Astrocyte of the hippocampus (primary cell): ENCODE measurements around the gene TSPEAR.
A peak's percentile ranks its signal among the peaks of the same experiment; 100 is the strongest.
"Not testable (repeated sequence)": the region's sequence is repeated elsewhere in the genome, so short reads cannot be mapped to it uniquely, and the experiment has no call there.

Experiments used
- DNase-seq: peaks from one replicate; pipeline ENCODE4 v3.0.0; 2011; ENCODE audit warnings: low read depth, low spot score

The TSPEAR gene

GRCh38 chr21:44503006-44503889, 208.1 kb downstream of the TSPEAR start:
- DNase-seq: not testable (repeated sequence)

DNA sequence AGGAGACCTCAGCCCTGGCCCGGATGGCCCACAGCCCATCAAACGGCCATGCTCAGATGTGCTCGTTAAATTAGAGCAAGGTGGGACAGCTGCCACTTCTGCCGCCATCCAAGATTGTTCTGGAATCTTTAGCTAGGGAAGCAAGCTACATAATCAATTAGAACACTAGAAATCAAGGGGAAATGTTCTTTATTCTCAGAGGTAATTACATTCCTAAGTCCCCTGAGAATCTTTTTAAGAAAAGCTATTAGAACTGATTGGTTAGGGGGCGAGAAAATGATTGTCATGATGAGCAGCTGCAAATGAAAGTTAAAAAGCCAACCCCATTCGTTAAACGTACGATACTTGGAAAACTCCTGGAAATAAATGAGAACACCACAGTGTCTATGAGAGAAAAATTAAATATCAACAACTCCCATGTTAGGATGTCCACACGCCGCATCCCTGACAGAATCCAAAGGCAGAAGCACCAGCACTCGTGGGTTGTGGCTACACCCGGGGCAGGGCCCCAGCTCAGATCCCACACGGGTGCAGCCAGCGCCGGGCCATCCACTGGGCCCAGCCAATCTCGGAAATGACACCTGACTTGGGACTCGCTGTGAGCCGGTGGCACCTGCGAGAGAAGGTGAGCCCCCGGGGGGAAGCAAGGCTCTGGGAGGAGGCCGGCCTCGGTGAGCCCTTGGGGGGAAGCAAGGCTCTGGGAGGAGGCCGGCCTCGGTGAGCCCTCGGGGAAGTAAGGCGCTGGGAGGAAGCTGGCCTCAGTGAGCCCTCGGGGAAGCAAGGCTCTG, 209.0 kb downstream of the TSPEAR start:
- no peak for DNase-seq

DNA sequence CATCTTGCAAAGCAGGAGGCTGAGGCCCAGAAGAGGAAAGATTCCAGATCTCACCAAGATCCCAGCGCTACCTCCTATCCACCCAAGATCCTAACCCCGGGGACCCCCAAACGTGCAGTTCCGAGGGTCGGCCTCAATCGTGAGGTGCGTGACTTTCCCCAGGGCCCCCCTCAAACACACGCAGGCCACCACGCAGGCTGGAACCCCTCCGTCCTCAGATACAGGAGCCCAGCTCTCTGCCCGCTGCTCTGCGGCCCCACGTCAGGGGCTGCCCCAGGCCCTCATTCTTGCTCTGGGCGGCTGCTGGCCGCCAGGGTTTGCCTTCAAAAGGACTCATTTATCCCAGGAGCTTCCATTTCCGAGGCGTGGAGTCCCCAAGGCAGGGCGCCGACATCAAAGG, 211.3 kb downstream of the TSPEAR start:
- no peak for DNase-seq

DNA sequence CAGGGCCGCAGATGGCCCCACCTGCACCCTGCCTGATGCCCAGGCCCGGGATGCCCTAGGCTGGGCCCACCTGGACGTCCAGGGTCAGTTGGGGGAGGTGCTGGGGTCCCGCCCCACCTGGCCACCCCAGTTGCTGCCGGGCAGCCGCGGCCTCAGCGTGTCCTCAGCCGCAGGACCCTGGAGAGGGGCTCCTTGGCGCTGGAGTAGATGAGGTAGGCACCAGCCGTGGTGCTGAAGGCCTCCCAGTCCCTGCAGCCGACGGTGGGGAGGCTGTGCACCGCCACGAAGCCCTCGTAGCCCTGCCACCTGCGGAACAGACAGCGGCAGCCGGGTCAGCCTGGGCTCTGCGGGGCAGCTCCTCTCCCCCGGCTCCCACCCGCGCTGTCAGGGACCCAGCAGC, 211.7 kb downstream of the TSPEAR start:
- DNase-seq: no peak

DNA sequence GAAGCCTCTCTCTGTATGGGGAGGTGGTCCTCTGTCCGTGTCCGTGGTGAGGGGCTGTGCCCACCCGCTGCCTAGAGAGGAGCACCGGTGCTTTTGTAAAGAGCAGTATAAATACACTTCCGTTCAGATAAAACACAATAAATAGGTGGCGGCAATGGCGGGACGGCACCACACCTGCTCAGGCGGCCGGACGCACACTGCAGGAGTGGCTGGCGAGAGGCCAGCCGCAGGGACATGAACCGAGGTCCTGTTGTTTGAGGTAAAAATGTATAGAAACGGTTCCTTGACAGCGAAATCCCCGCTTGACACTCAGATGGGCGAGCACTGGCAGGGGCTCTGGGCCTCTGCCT, 212.2 kb downstream of the TSPEAR start:
- DNase-seq: no peak

GRCh38 chr21:44498280-44499210, 212.8 kb downstream of the TSPEAR start:
- no peak for DNase-seq

GRCh38 chr21:44497703-44498126, 213.7 kb downstream of the TSPEAR start:
- no peak for DNase-seq

GRCh38 chr21:44496564-44497550, 214.5 kb downstream of the TSPEAR start:
- peak; percentile 7 for DNase-seq

DNA sequence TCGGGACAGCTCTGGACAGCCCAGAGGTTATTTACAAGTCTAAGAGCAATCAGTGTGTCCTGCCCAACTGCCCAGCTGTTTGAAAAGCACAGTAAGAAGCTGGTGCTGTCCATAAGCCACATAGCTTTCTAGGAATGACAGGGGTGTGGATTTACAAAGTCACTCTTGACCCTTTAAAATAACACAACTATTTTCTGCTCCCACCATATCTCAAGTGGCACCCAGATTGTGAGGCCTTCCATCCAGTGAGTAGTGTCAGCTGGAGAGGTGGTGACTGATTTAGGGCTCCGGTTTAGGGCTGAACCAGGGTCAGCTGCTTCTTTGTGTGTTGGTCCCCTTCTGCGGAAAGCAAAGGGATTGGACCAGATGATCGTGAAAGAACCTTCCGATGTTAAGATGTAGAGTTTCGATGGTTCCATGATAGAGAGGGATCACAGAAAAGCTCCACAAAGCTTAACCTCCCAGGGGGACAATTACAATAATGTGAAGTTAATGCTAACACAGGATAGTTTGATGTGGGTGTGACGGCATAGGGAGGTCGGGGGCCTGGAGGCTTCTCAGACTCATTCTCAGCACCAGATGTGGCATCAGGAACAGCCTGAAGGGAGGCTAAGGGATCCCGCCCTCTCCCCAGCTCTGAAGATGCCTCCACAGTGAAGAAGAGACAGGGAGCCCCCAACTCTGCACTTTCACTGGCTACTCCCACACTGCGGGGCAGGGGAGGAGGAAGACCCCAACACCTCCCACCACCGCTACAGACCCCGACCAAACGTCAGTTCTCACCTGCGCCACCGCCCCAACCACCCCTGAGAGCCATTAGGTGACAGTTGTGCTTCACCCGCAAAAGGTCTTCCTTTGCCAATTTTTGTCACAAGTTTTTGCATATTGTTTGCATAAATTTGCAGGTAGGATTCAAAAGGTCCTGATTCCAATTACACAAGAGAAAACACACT, 215.5 kb downstream of the TSPEAR start:
- DNase-seq: no peak

DNA sequence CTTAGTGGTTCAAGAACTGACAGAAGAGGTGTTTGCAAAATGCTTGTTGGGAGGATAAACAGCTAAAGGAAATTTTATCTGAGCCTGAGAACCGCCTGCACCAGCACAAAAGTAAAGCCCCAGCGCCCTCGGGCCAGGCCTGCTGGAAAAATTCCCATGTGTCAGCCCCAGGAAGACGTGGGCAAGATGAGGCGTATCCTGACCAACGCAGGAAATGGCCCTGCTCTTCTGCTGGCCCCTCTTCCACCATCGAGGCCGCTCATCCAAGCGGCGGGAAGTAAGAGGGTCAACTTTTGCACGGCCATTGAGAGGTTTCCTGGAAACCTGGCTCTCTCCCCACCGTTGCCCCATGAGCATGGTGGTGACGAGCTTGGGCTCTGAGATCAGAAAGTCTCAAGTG, 216.4 kb downstream of the TSPEAR start:
- no peak for DNase-seq

DNA sequence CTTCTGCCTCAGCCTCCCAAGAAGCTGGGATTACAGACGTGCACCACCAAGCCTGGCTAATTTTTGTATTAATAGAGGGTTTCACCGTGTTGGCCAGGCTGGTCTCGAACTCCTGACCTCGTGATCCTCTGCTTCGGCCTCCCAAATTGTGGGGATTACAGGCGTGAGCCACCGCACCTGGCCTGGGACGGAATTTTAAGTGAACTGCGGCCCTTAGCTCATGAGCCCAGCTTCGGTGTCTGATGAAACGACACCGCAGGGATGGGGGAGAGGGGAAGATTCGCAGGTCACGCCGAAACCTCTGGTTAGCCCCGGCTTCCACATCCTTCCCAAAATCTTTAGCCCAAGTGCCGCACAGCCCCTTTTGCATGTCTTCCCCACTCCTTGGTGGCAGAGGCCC, 217.0 kb downstream of the TSPEAR start:
- DNase-seq: no peak

- no peak for DNase-seq
Measured at GRCh38 chr21:44492567-44493385, 218.6 kb downstream of the TSPEAR start.

- no peak for DNase-seq
Measured at GRCh38 chr21:44490816-44491215, 220.6 kb downstream of the TSPEAR start.

DNA sequence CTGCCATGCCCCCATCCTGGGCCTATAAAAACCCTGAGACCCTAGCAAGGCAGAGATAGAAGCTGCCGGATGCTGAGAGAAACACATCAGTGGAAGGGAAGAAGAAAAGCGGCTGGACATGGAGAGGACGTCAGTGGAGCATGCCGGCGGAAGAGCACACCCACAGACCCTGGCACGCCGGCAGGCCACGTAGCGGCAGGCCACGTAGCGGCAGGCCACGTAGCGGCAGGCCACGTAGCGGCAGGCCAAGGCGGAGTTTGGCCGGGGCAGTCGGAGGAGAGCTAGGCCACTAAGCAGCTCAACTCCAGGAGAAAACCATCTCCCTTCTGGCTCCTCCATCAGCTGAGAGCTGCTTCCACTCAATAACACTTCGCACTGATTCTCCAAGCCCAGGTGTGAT, 221.0 kb downstream of the TSPEAR start:
- no peak for DNase-seq

- DNase-seq: no peak
Measured at GRCh38 chr21:44489962-44490361, 221.4 kb downstream of the TSPEAR start.

DNA sequence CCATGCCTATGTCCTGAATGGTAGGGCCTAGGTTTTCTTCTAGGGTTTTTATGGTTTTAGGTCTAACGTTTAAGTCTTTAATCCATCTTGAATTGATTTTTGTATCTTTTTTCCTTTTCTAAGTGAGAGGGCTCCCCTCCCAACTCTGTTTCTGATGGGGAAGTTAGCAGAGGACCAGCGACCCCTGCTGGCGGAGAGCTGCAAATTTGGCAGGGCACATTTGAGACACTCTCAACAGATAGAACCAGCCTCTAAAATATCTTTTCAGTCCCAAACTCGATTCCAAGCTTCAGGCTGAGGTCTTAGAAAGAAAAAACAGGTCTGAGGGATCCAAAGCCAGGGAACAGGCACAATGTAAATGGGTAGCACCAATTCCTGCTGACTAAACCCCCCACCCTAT, 223.5 kb downstream of the TSPEAR start:
- DNase-seq: peak; percentile 17

DNA sequence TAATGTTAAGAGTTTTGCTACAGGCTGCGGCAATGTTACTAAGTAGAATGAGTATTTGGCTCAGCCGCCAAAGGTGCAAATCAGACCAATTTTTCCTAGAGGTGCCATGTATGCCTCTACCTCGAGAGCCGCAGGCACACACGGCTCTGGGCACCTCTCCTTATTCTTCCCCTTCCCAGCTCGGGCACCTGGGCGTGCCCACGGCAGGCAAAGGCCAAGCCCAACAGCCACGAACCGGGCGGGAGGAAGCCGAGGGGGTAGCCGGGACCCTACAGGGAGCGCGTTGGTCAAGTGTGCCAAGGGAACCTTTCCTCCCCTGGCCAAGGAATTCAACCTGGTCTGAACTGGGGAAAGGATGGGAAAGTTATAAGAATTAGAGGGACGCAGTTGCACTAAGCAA, 225.1 kb downstream of the TSPEAR start:
- no peak for DNase-seq

- DNase-seq: no peak
Measured at GRCh38 chr21:44485796-44486195, 225.6 kb downstream of the TSPEAR start.
